NB4 (cell line): ENCODE measurements around the gene CREG1.
"Not testable (repeated sequence)": the region's sequence is repeated elsewhere in the genome, so short reads cannot be mapped to it uniquely, and the experiment has no call there.

ENCODE experiments used
- DNase-seq: peaks from one replicate; pipeline ENCODE4 v3.0.0; 2010; ENCODE audit warnings: low read depth
- H3K4me3 ChIP-seq: one replicate; pipeline ENCODE4 v1.5.1; 2011; ENCODE audit warnings: mild to moderate bottlenecking, low read depth, low read length, moderate library complexity
- CTCF ChIP-seq: IDR thresholded peaks from one replicate; pipeline ENCODE4 v1.5.1; 2012; ENCODE audit warnings: low read depth, low read length
- MAX ChIP-seq: IDR thresholded peaks from 2 replicates; pipeline ENCODE4 v1.6.1; 2011; ENCODE audit warnings: low read depth, low read length
- MYC ChIP-seq: IDR thresholded peaks from 2 replicates; pipeline ENCODE4 v1.6.1; 2011; ENCODE audit warnings: low read depth, low read length
- POLR2A ChIP-seq: IDR thresholded peaks from 2 replicates; pipeline ENCODE4 v1.6.1; 2011; ENCODE audit warnings: mild to moderate bottlenecking; ENCODE audit not compliant: insufficient read length; ENCODE audit errors: extremely low read depth

CREG1 gene

GRCh38 chr1:167563579-167564246 lies 10.2 kb upstream of the CREG1 start:
- DNase-seq, result no peak
- no peak for TF ChIP-seq MYC
- TF ChIP-seq CTCF, result no peak
- no peak for TF ChIP-seq POLR2A
- no peak for TF ChIP-seq MAX

GRCh38 chr1:167562702-167563101 lies 9.1 kb upstream of the CREG1 start:
- no peak overlapping the region for H3K4me3 ChIP-seq
- no peak for DNase-seq
- no peak for TF ChIP-seq POLR2A
- TF ChIP-seq MYC, result no peak
- no peak for TF ChIP-seq CTCF
- TF ChIP-seq MAX, result no peak

More at GRCh38 chr1:167563579-167564246, 10.2 kb upstream of the CREG1 start:
- no peak overlapping the region for H3K4me3 ChIP-seq

GRCh38 chr1:167561753-167562152 lies 8.2 kb upstream of the CREG1 start:
- no peak overlapping the region for H3K4me3 ChIP-seq
- TF ChIP-seq MAX (no peak), POLR2A (no peak), MYC (no peak), CTCF (no peak)
- peak; percentile 65 for DNase-seq

GRCh38 chr1:167555971-167556714 lies 2.6 kb upstream of the CREG1 start:
- DNase-seq, result peak; percentile 83
- no peak overlapping the region for H3K4me3 ChIP-seq
- no peak for TF ChIP-seq MAX
- TF ChIP-seq CTCF, result peak; percentile 73

GRCh38 chr1:167555072-167555471 lies 1.5 kb upstream of the CREG1 start:
- H3K4me3 ChIP-seq, DNase-seq: not testable (repeated sequence)

GRCh38 chr1:167554028-167554779 lies 642 bp upstream of the CREG1 start:
- peak; percentile 45 for DNase-seq
- TF ChIP-seq CTCF, result no peak
- no peak for TF ChIP-seq MYC
- no peak for TF ChIP-seq POLR2A
- no peak for TF ChIP-seq MAX
- peak overlapping the region; percentile 80 for H3K4me3 ChIP-seq
